Measurements from ENCODE around the gene LITAF. TPM values are rescaled to one million over a fixed set of nuclear protein-coding genes. Genes with fewer than 3 reads are reported as not detected.

LITAF gene
- polyA plus RNA-seq, 3 donors = 67.9 to 118 (median 69.0) TPM

GRCh38 chr16:11543661-11544393 is 42.9 kb downstream of the LITAF start:
- no peaks in the 10 kb centered on the region for H3K27me3 ChIP-seq (ENCODE audit: control insufficient read depth in 2 of 2, insufficient read depth in 2 of 2, low read length in 2 of 2)
- Mint-ChIP-seq H3K36me3 (peaks cover 19 to 32% of the 10 kb centered on the region in 2 donors), H3K9me3 (no peaks in the 10 kb centered on the region), H3K4me3 (no peak overlapping the region), H3K27ac (peak overlapping the region in 1 of 7 donors; percentile 24), H3K27me3 (ENCODE audit: low read depth in 3 of 3) (peaks cover 2 to 11% (median 2%) of the 10 kb centered on the region in 3 donors), H3K4me1 (peaks cover 24% of the 10 kb centered on the region)
- H3K79me2 ChIP-seq (ENCODE audit: insufficient read depth, low read length) = no peaks in the 10 kb centered on the region
- no peak for TF ChIP-seq CTCF (IDR thresholded peaks at IDR 0.05)
- H3K9ac ChIP-seq (ENCODE audit: insufficient read depth, low read length, poor library complexity, severe bottlenecking) = no peak overlapping the region
- no peak overlapping the region for H3K4me2 ChIP-seq (replicated peaks; ENCODE audit: extremely low read depth, low read length, poor library complexity, severe bottlenecking)
- H3K4me3 ChIP-seq (replicated peaks in 1 of 3; ENCODE audit: low read depth in 2 of 3, low read length in 3 of 3) = no peak overlapping the region
- peaks cover 21 to 26% of the 10 kb centered on the region in 2 donors for H3K36me3 ChIP-seq (replicated peaks in 1 of 2; ENCODE audit: control insufficient read depth in 1 of 2, insufficient read depth in 2 of 2, low read length in 2 of 2)
- intact Hi-C loops (cut with micrococcal nuclease) = no loop called here
- no peak for DNase-seq
- H3K27ac ChIP-seq (ENCODE audit: low read depth in 1 of 2, low read length in 2 of 2) = no peak overlapping the region
- H3K4me1 ChIP-seq (ENCODE audit: control insufficient read depth in 1 of 2, insufficient read depth in 2 of 2, low read length in 2 of 2) = peaks cover 11 to 13% of the 10 kb centered on the region in 2 donors
- WGBS (ENCODE audit: insufficient coverage) = 93% methylated on average over 12 of the region's 12 CpGs
- no peak overlapping the region for H2AFZ ChIP-seq (ENCODE audit: insufficient read depth, low read depth, low read length, poor library complexity, severe bottlenecking)
- H3K9me3 ChIP-seq (replicated peaks in 1 of 2; ENCODE audit: control insufficient read depth in 1 of 2, insufficient read depth in 1 of 2, low read length in 2 of 2) = no peaks in the 10 kb centered on the region
- no peaks in the 10 kb centered on the region for H4K20me1 ChIP-seq (ENCODE audit: insufficient read depth, low read length)

- H3K79me2 ChIP-seq (ENCODE audit: insufficient read depth, low read length) = no peaks in the 10 kb centered on the region
- DNase-seq = no peak
- 91% methylated on average over 4 of the region's 9 CpGs for WGBS (ENCODE audit: insufficient coverage)
- H4K20me1 ChIP-seq (ENCODE audit: insufficient read depth, low read length) = no peaks in the 10 kb centered on the region
- intact Hi-C loops (cut with micrococcal nuclease) = no loop called here
- peaks cover 11 to 13% of the 10 kb centered on the region in 2 donors for H3K4me1 ChIP-seq (ENCODE audit: control insufficient read depth in 1 of 2, insufficient read depth in 2 of 2, low read length in 2 of 2)
- Mint-ChIP-seq H3K27me3 (ENCODE audit: low read depth in 3 of 3) (peaks cover 3 to 9% (median 6%) of the 10 kb centered on the region in 3 donors), H3K4me1 (peaks cover 24% of the 10 kb centered on the region), H3K4me3 (no peak overlapping the region), H3K36me3 (peaks cover 5 to 16% of the 10 kb centered on the region in 2 donors), H3K9me3 (peaks cover 0 to 1% (median 0%) of the 10 kb centered on the region in 7 donors), H3K27ac (peak overlapping the region in 1 of 7 donors; percentile 64)
- H3K9me3 ChIP-seq (replicated peaks in 1 of 2; ENCODE audit: control insufficient read depth in 1 of 2, insufficient read depth in 1 of 2, low read length in 2 of 2) = no peaks in the 10 kb centered on the region
- peaks cover 5 to 10% of the 10 kb centered on the region in 2 donors for H3K36me3 ChIP-seq (replicated peaks in 1 of 2; ENCODE audit: control insufficient read depth in 1 of 2, insufficient read depth in 2 of 2, low read length in 2 of 2)
- H3K4me2 ChIP-seq (replicated peaks; ENCODE audit: extremely low read depth, low read length, poor library complexity, severe bottlenecking) = no peak overlapping the region
- H3K27me3 ChIP-seq (ENCODE audit: control insufficient read depth in 2 of 2, insufficient read depth in 2 of 2, low read length in 2 of 2) = no peaks in the 10 kb centered on the region
- H3K9ac ChIP-seq (ENCODE audit: insufficient read depth, low read length, poor library complexity, severe bottlenecking) = no peak overlapping the region
- H3K4me3 ChIP-seq (replicated peaks in 1 of 3; ENCODE audit: low read depth in 2 of 3, low read length in 3 of 3) = no peak overlapping the region
- no peak overlapping the region for H2AFZ ChIP-seq (ENCODE audit: insufficient read depth, low read depth, low read length, poor library complexity, severe bottlenecking)
- TF ChIP-seq CTCF (IDR thresholded peaks at IDR 0.05) = no peak
- no peak overlapping the region for H3K27ac ChIP-seq (ENCODE audit: low read depth in 1 of 2, low read length in 2 of 2)
These were observed 44.5 kb downstream of the LITAF start for GRCh38 chr16:11542069-11542744.

All from CD14-positive monocyte (primary cell).